HG03342 (cell line): ENCODE data around the gene CRYGN.
A peak's percentile ranks its signal among the peaks of the same experiment; 100 is the strongest.

Experiments
- ATAC-seq: cut with Tn5 transposase; IDR thresholded peaks from one replicate; pipeline ENCODE4 v1.9.1; 2021; ENCODE audit warnings: mild to moderate bottlenecking, moderate library complexity; ENCODE audit not compliant: unreplicated experiment

The CRYGN gene

GRCh38 chr7:151440799-151441445, 981 bp upstream of the CRYGN start:
- ATAC-seq: no peak

- ATAC-seq: no peak
Observed at GRCh38 chr7:151438864-151439601, 908 bp downstream of the CRYGN start.

GRCh38 chr7:151437866-151438516, 1.9 kb downstream of the CRYGN start:
- no peak for ATAC-seq

DNA sequence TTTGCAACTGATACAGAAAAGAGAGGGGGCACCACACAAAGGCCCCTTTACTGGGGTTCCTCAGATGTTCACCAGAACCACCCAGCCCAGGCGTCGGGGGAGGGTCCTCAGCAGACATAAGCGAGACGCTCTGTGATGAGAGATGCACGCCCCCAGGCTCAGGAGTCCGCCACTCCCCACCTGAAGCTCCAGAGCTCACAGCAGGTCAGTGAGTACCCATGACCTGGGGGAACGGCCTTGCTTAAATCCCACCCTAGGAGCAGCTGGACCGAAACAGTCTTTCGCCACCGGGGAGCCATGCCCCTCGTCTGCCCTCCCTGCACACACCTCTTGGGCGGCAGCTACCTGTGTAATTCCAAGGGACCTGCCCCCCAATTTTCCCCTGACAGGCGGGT, 2.8 kb downstream of the CRYGN start:
- ATAC-seq: no peak

GRCh38 chr7:151436446-151437158, 3.3 kb downstream of the CRYGN start:
- no peak for ATAC-seq

- no peak for ATAC-seq
Observed at GRCh38 chr7:151435971-151436370, 4.0 kb downstream of the CRYGN start.

DNA sequence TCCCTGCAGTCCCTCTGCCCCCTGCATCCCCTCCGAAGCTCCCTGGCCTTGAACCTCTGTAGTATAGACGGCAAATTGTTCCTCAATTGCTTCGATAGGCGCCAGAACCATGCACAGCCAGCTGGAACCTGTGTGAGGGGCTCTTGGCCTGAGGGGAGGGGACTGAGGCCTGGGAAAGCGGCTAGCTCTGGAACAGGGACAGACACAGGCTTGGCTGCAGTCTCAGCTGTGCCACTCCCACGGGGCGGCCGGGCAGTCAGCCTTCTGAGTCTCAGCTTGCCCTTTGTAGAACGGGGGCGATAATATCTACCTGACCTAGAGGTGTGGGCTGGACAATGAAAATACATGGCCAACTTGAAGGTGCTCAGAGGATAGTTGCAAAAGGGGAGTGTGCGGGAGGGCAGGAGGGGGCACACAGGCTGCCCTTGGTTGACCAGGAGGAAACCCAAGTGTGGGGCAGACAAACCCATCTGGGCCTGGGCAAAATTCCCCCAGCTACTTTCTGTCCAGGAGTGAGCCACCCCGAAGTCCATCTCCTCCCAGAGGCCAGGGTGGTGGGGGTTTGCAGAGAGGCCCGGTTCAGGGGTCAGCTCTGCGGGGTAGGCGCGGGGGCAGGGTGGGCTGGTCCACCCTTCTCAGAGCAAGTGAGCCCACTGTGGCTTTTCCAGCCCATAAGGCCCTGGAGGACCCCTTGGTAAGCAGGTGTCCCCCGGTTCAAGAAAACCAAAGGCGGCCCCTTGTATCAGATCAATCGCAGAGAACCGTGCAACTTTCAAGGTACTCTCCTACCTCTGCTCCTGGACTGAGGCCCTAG, 4.6 kb downstream of the CRYGN start:
- no peak for ATAC-seq

GRCh38 chr7:151434549-151434948, 5.4 kb downstream of the CRYGN start:
- ATAC-seq: no peak

DNA sequence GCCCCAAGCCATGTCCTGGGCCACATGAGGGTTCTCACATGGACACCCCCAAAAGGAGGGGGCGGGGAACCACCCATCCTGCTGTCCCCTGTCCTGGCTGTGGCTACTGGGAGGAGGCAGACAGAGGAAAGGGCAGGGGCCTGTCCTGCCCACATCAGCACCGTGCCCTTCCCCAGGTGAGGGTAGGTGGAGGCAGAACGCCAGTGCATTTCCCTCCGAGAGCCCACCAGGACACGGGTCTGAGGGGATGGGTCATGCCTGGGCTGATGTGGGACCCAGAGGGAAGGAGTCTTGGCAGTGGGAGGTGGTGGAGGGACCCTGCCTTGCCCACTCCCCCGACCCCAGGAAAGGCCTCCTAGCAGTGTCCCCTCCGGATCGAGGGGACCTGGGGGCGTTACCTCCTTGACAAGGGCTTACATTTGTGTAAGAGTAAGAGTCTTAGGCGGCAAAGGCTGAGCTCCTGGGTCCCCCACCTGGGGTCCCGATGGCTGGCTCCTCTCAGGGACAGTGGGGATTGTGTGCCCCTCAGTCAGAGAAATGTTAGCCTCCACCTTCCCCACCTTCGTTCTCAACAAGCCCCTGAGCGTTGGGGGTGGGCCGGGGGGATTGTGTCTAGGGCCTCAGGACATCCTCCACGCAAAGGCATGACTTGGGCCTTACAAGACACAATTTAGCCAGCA, 6.1 kb downstream of the CRYGN start:
- ATAC-seq: no peak

- peak; percentile 82 for ATAC-seq
Observed at GRCh38 chr7:151432658-151433521, 7.1 kb downstream of the CRYGN start.

- no peak for ATAC-seq
Observed at GRCh38 chr7:151431768-151432311, 8.1 kb downstream of the CRYGN start.

DNA sequence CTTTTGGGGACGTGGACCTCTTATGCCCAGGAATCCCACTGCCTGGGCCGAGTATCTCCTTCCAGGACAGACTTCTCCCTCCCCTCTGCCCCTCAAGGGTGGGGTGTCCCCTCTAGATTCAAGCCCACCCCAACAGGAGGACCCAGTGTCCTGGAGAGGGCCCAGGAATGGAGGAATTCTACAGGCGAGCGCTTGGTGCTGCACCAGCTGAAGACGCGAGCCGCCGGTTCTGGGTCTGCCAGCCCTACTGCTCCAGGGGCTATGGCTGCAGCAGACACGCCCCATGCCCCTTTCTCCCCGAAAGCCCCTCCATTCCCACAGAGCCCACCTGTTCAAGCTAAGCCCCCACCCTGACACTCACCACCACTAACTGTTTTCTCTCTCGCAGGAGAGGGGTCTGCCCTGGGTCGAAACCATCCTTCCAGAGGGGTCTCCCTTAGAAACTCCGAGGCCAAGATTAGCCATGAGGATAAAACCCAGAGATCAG, 8.6 kb downstream of the CRYGN start:
- no peak for ATAC-seq

DNA sequence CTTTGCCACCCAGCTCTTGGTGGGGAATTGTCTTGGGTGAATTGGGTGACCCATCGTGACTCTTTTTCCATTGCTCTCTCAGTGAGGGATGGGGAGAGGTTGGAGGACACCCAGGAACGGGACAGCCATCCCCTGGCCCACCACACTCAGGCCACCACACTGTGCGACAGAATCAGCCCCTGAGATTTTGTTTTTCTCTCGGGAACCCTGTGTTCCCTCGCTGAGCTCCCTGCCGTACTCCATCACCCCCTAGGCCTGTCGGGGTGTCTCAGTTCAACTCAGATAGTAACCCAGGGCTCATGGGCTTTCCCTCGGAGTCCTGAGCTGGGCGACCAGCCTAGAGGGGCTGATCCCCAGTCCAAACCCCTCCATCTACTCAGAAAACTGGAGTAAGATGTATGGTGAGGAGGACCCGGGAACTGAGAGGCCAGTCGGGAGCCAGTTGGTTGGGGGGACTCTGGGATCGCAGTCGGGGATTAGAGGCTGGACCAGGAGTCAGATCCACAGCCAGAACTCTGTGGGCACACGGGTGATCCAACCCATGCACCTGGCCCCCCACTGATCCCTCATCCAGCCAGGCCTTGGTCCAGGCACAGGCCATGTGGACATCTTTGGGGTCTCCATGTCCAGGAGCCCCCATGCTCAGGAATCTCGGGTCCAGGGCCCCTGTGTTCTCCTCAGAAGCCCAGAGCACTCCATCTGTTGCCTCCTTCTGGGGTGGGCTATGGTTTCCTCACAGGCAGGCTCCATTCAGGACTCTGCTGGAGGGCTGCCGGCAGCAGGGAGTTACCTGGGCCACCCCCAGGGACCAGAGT, 9.3 kb downstream of the CRYGN start:
- ATAC-seq: no peak

DNA sequence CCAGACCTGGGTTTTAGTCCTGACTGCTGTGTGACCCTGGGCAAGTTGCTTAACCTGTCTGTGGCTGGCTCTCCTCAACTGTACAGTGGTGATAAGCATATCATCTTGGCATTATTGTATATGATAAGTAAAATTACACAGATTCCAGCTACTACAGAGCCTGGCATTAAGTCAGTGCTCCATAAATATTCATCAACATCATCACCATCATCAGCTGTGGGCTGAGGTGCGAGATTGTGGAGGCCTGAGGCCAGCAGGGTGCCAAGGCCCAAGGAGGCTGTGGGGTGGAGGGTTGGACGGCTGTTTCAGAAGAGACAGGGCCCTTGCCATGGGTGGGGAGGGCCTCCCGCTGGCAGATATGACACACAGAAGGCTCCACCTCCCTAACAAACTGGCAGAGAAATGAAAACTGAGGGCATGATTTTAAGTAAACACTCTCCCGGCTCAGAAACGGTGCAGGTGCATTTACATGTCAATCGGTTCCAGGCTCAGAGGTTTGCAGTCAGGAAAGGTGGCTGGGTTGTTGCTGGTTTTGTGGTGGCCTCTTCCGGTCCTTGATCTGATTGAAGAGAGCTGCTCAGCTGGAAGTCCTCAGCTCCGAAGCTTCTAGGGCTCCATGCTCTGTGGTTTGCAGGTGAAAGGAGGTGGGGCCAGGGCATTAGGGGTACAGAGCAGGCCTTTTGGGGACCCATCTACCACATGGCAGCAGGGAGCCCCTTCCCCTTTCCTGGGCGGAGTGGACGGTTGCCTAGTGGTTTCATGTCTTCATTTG, 10.2 kb downstream of the CRYGN start:
- no peak for ATAC-seq

DNA sequence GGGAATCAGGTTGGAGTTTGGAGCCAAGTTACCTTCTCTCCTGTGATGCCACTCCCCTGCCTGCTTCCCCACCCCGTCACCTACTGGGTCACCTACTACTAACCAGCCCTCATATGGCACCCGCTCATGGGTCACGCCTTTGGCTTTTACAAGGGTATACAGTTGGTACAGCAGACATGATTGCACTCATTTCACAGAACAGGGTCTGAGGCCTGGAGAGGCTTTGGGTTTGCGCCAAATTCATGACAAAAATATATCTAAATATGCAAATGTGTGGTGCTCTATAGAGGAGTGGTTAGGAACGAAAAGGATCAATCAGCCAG, 10.7 kb downstream of the CRYGN start:
- no peak for ATAC-seq

GRCh38 chr7:151428378-151429236, 11.3 kb downstream of the CRYGN start:
- ATAC-seq: no peak
